Karpas-422 (cell line): ENCODE data around the gene TERB1. TPM values are rescaled to one million over a fixed set of nuclear protein-coding genes. Genes with fewer than 3 reads are reported as not detected.
"Not testable (repeated sequence)": the region's sequence is repeated elsewhere in the genome, so short reads cannot be mapped to it uniquely, and the experiment has no call there.

ENCODE experiments used
- DNase-seq: peaks from one replicate; pipeline ENCODE4 v3.0.0-alpha.2; 2015
- H2AFZ ChIP-seq: fragments of 200-600 bp; sonication (generic); 2 replicates; pipeline ENCODE4 v1.6.1; 2014; ENCODE audit warnings: antibody characterized with exemption, low read length, mixed read lengths
- H3K27ac ChIP-seq: fragments of 200-600 bp; sonication (generic); 2 replicates; pipeline ENCODE4 v1.5.1; 2014; ENCODE audit warnings: mild to moderate bottlenecking, low read length, moderate library complexity
- H3K27me3 ChIP-seq: fragments of 200-600 bp; sonication (generic); 2 replicates; pipeline ENCODE4 v1.6.1; 2014; ENCODE audit warnings: low read length, mixed read lengths
- H3K36me3 ChIP-seq: fragments of 200-600 bp; sonication (generic); 2 replicates; pipeline ENCODE4 v1.6.1; 2014; ENCODE audit warnings: low read length, mixed read lengths; ENCODE audit not compliant: insufficient read depth
- H3K4me1 ChIP-seq: fragments of 200-600 bp; sonication (generic); 2 replicates; pipeline ENCODE4 v1.6.1; 2014; ENCODE audit warnings: mild to moderate bottlenecking, low read length, mixed read lengths
- H3K4me2 ChIP-seq: fragments of 200-600 bp; sonication (generic); 2 replicates; pipeline ENCODE4 v1.6.1; 2014; ENCODE audit warnings: low read length, low read depth, mild to moderate bottlenecking; ENCODE audit not compliant: poor library complexity, severe bottlenecking
- H3K4me3 ChIP-seq: fragments of 200-600 bp; sonication (generic); 2 replicates; pipeline ENCODE4 v1.5.1; 2014; ENCODE audit warnings: mild to moderate bottlenecking, antibody characterized with exemption, low read length, mixed read lengths
- H3K79me2 ChIP-seq: fragments of 200-600 bp; sonication (generic); 2 replicates; pipeline ENCODE4 v1.6.1; 2014; ENCODE audit warnings: mild to moderate bottlenecking, low read length, mixed read lengths
- H3K9ac ChIP-seq: fragments of 200-600 bp; sonication (generic); 2 replicates; pipeline ENCODE4 v1.6.0; 2014; ENCODE audit warnings: low read length
- H3K9me2 ChIP-seq: fragments of 200-600 bp; sonication (generic), shearing (Covaris generic); replicated peaks from 2 replicates; pipeline ENCODE4 v1.6.0; 2014; ENCODE audit warnings: mild to moderate bottlenecking, low read length, moderate library complexity; ENCODE audit not compliant: insufficient read depth
- H3K9me3 ChIP-seq: fragments of 300-700, 200-600 bp; sonication (generic); 2 replicates; pipeline ENCODE4 v1.6.1; 2014; ENCODE audit warnings: low read length, mixed read lengths
- H4K20me1 ChIP-seq: fragments of 200-600 bp; sonication (generic); 2 replicates; pipeline ENCODE4 v1.6.1; 2014; ENCODE audit warnings: mild to moderate bottlenecking, antibody characterized with exemption, low read length, low read depth; ENCODE audit not compliant: insufficient read depth
- total RNA-seq: library from RNA; depleted of rRNA; stranded (reverse); fragments of >200 nt; shearing (Covaris generic); gene quantifications from 2 replicates; pipeline ENCODE4 v1.2.3, GENCODE V29; 2014; ENCODE audit warnings: low replicate concordance

Gene TERB1
- total RNA-seq, 1 experiment from 2014 or later = not detected

GRCh38 chr16:66810391-66810790 is 9.0 kb upstream of the TERB1 start:
- Histone ChIP-seq H4K20me1 (no peaks in the 10 kb centered on the region), H3K27me3 (no peaks in the 10 kb centered on the region), H3K9me3 (no peaks in the 10 kb centered on the region), H3K9me2 (no peaks in the 10 kb centered on the region), H2AFZ (no peak overlapping the region), H3K36me3 (peaks cover 56% of the 10 kb centered on the region), H3K9ac (no peak overlapping the region), H3K4me1 (no peaks in the 10 kb centered on the region), H3K27ac (no peak overlapping the region), H3K4me3 (no peak overlapping the region), H3K79me2 (no peaks in the 10 kb centered on the region), H3K4me2 (no peak overlapping the region)
- DNase-seq = no peak

DNA sequence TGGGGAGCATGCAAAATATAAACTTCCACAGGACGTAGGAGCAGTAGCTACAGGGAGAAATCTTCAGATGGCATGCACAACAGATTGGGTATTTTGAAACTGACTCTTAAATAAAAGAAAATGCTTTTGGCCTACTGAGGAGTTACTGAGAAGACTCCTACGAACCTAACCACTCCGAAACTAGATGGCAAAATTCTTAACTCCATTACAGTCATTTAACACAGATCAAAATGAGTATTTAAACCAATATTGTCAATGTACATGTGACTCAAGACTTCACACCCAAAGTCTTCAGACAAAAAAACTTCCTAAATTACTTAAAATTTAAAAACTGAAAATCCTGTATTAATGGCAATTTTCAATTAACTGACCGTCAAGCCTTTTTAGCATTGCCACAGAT is 8.4 kb upstream of the TERB1 start:
- Histone ChIP-seq H3K9me2 (no peaks in the 10 kb centered on the region), H3K27ac (no peak overlapping the region)

DNA sequence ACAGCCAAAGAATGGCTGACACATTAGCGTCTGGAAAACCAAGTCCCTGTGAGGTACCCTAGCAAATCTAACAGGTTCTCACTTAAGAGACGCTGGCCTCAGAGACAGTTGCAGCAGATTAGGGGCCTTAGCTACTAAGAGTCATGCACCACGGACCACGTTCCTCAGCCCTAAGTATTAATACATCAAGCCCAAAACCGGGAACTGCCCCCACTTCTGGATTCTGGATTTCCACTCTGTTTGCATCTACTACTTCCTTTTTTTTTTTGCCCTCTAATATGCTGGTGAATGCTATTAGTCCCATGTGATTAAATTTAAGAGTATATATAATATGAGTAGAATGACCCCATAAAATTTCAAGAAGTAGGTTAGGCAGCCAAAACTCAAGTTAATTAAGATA is 775 bp upstream of the TERB1 start:
- Histone ChIP-seq H3K79me2 (no peaks in the 10 kb centered on the region), H3K9ac (no peak overlapping the region), H3K27me3 (no peaks in the 10 kb centered on the region), H3K36me3 (peaks cover 26% of the 10 kb centered on the region; the same call in 1 of the 2 replicates), H3K27ac (no peak overlapping the region), H2AFZ (no peak overlapping the region), H3K9me3 (no peaks in the 10 kb centered on the region), H4K20me1 (no peaks in the 10 kb centered on the region), H3K4me1 (no peaks in the 10 kb centered on the region), H3K4me3 (no peak overlapping the region), H3K4me2 (no peak overlapping the region), H3K9me2 (no peaks in the 10 kb centered on the region)
- no peak for DNase-seq

More for the DNA sequence above, 8.4 kb upstream of the TERB1 start:
- no peaks in the 10 kb centered on the region for H3K4me1 ChIP-seq
- H2AFZ ChIP-seq = no peak overlapping the region
- no peak for DNase-seq
- no peak overlapping the region for H3K4me3 ChIP-seq
- no peak overlapping the region for H3K4me2 ChIP-seq
- no peaks in the 10 kb centered on the region for H3K9me3 ChIP-seq
- H3K9ac ChIP-seq = no peak overlapping the region
- peaks cover 54% of the 10 kb centered on the region for H3K36me3 ChIP-seq
- no peaks in the 10 kb centered on the region for H3K79me2 ChIP-seq
- H4K20me1 ChIP-seq = no peaks in the 10 kb centered on the region
- no peaks in the 10 kb centered on the region for H3K27me3 ChIP-seq

DNA sequence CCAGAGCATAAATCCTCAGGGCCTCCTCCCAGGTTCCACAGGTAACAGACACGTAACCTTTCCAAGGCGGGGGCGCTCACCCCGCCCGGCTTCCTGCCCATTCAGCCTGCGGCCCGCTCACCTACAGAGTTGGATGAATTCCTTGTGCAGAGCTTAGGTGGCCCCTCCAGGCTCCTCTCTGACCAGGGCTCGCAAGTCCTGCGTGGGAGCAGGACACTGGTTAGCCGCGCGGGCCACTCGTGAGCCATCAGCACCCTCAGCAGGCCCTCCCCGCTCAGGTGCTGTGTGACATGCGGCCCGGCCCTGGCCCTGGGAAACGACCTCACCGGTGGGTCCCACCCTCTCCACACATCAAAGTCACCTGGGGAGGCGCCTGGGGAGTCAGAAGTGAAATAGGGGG is 528 bp downstream of the TERB1 start:
- no peaks in the 10 kb centered on the region for H3K9me3 ChIP-seq
- H3K9ac ChIP-seq = no peak overlapping the region
- no peak overlapping the region for H2AFZ ChIP-seq
- H3K36me3 ChIP-seq = peaks cover 22% of the 10 kb centered on the region; the same call in 1 of the 2 replicates
- H4K20me1 ChIP-seq = no peaks in the 10 kb centered on the region
- no peak overlapping the region for H3K4me2 ChIP-seq
- H3K4me1 ChIP-seq = no peaks in the 10 kb centered on the region
- H3K27me3 ChIP-seq = no peaks in the 10 kb centered on the region
- H3K27ac ChIP-seq = no peak overlapping the region
- H3K9me2 ChIP-seq = no peaks in the 10 kb centered on the region
- no peaks in the 10 kb centered on the region for H3K79me2 ChIP-seq
- no peak overlapping the region for H3K4me3 ChIP-seq
- DNase-seq = no peak

GRCh38 chr16:66798161-66798560 is 3.2 kb downstream of the TERB1 start:
- H3K9me2 ChIP-seq = no peaks in the 10 kb centered on the region
- H3K79me2 ChIP-seq = no peaks in the 10 kb centered on the region
- H2AFZ ChIP-seq = no peak overlapping the region
- H3K9me3 ChIP-seq = no peaks in the 10 kb centered on the region
- no peak for DNase-seq
- no peaks in the 10 kb centered on the region for H4K20me1 ChIP-seq
- no peak overlapping the region for H3K4me3 ChIP-seq
- peaks cover 6% of the 10 kb centered on the region; the same call in 1 of the 2 replicates for H3K36me3 ChIP-seq
- H3K9ac ChIP-seq = no peak overlapping the region
- no peak overlapping the region for H3K27ac ChIP-seq
- H3K4me2 ChIP-seq = no peak overlapping the region
- H3K4me1 ChIP-seq = no peaks in the 10 kb centered on the region
- no peaks in the 10 kb centered on the region for H3K27me3 ChIP-seq

DNA sequence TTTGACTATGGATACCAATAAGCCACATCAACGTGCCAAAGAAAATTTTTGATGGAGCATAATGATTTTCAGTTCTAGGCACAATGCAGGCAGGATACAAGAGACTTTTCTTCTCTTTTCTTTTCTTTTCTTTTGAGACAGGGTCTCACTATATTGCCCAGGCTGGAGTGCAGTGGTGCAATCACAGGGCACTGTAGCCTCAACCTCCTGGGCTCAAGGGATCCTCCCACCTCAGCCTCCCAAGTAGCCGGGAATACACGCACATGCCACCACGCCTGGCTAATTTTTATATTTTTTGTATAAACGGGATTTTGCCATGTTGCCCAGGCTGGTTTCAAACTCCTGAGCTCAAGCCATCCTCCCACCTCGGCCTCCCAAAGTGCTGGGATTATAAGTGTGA is 7.4 kb downstream of the TERB1 start:
- not testable (repeated sequence) for H3K4me1 ChIP-seq, H2AFZ ChIP-seq, H3K9me2 ChIP-seq, H3K4me2 ChIP-seq, H3K27ac ChIP-seq, H3K4me3 ChIP-seq, H4K20me1 ChIP-seq, H3K36me3 ChIP-seq, H3K79me2 ChIP-seq, DNase-seq, H3K9ac ChIP-seq, H3K9me3 ChIP-seq, H3K27me3 ChIP-seq

DNA sequence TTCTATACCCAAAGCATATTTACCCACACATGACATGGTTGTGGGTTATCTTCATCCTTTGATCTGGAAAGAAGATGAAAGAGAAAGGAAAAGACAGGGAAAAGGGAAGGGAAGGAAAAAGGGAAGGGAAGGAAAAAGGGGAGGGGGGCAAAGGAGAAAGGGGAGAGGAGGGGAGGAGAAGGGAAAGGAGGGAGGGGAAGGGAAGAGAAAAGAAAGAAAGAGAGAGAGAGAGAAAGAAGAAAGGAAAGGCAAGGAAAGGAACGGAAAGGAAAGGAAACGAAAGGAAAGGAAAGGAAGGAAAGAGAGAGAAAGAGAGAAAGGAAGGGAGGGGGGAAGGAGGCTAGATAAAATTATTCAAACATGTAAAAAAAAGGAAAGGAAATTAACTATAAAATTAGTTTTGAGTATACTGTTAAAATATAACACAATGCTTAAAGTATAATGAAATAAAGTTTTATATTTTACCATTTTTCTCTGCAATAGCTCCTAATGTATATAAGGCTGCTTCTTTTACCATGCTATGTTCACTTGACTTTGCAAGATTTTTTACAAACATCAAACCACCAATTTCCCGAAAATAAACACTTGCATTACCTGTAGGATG is 11.2 kb downstream of the TERB1 start:
- DNase-seq = no peak
- Histone ChIP-seq H3K9me2 (no peaks in the 10 kb centered on the region), H3K27ac (no peak overlapping the region), H4K20me1 (no peaks in the 10 kb centered on the region), H2AFZ (no peak overlapping the region), H3K4me3 (no peak overlapping the region), H3K9ac (no peak overlapping the region), H3K4me1 (no peaks in the 10 kb centered on the region), H3K9me3 (no peaks in the 10 kb centered on the region), H3K27me3 (no peaks in the 10 kb centered on the region), H3K79me2 (no peaks in the 10 kb centered on the region), H3K4me2 (no peak overlapping the region), H3K36me3 (no peaks in the 10 kb centered on the region)

- Histone ChIP-seq H3K4me2 (no peak overlapping the region), H3K9me3 (no peaks in the 10 kb centered on the region), H3K9me2 (no peaks in the 10 kb centered on the region), H4K20me1 (no peaks in the 10 kb centered on the region), H3K4me3 (no peak overlapping the region), H3K27me3 (no peaks in the 10 kb centered on the region), H3K9ac (no peak overlapping the region), H3K36me3 (no peaks in the 10 kb centered on the region), H2AFZ (no peak overlapping the region), H3K4me1 (no peaks in the 10 kb centered on the region), H3K79me2 (no peaks in the 10 kb centered on the region), H3K27ac (no peak overlapping the region)
- DNase-seq = no peak
Measured at GRCh38 chr16:66787427-66787826, 14.0 kb downstream of the TERB1 start.

DNA sequence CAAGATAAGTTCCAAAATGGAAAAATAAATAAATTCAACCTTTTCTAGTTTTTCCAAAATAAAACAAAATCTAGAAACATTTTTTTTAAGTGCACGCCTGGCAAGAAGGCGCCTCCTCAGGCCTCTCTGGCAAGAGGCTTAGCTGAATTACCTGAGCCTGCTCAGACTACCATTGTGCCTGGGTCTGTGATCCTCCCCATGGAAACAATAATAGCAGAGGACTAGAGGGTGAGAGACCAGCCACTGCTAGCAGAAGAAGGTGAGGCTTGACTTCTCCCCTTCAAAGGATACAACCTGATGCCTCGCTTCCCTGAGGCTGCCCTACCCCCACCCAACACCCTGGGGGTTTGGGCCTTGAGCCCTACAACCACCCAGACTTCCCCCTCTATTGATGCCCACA is 14.8 kb downstream of the TERB1 start:
- H3K79me2 ChIP-seq = no peaks in the 10 kb centered on the region
- H3K9ac ChIP-seq = no peak overlapping the region
- no peaks in the 10 kb centered on the region for H4K20me1 ChIP-seq
- H3K9me3 ChIP-seq = no peaks in the 10 kb centered on the region
- no peaks in the 10 kb centered on the region for H3K27me3 ChIP-seq
- no peak overlapping the region for H3K4me3 ChIP-seq
- H2AFZ ChIP-seq = no peak overlapping the region
- no peaks in the 10 kb centered on the region for H3K9me2 ChIP-seq
- no peaks in the 10 kb centered on the region for H3K4me1 ChIP-seq
- no peaks in the 10 kb centered on the region for H3K36me3 ChIP-seq
- DNase-seq = no peak
- no peak overlapping the region for H3K27ac ChIP-seq
- H3K4me2 ChIP-seq = no peak overlapping the region
